Heart left ventricle (tissue), 16 donors: Measurements from ENCODE around the gene LPP. TPM values are rescaled to one million over a fixed set of nuclear protein-coding genes. Genes with fewer than 3 reads are reported as not detected.

Experiments
- ATAC-seq, 4 donors: fragments of 200-7000 bp; cut with Tn5 transposase; one replicate each; pipeline ENCODE4 v1.9.1; 2020 to 2022; ENCODE audit warnings: moderate library complexity in 4 of 4, mild to moderate bottlenecking in 3 of 4, moderate number of reproducible peaks in 1 of 4
- DNase-seq, 5 donors: peaks; one replicate each; pipeline ENCODE4 v3.0.0-alpha.2; 2020
- H3K27ac ChIP-seq, 12 donors: fragments of 200-600 bp; sonication (generic) in 4 of 12; one replicate each; pipeline versions ENCODE4 v1.5.0 to v1.8.0; 2016 to 2022; ENCODE audit warnings: mild to moderate bottlenecking in 2 of 12
- H3K27me3 ChIP-seq, 9 donors: fragments of 200-600 bp; sonication (generic) in 2 of 9; one replicate each; pipeline versions ENCODE4 v1.5.1 to v1.8.0; 2016 to 2022; ENCODE audit warnings: mild to moderate bottlenecking in 3 of 9
- H3K36me3 ChIP-seq, 9 donors: fragments of 200-600 bp; sonication (generic) in 2 of 9; one replicate each; pipeline versions ENCODE4 v1.5.0 to v1.8.0; 2018 to 2022; ENCODE audit warnings: mild to moderate bottlenecking in 2 of 9
- H3K4me1 ChIP-seq, 12 donors: fragments of 200-600 bp; sonication (generic) in 4 of 12; one replicate each; pipeline versions ENCODE4 v1.5.0 to v1.8.0; 2016 to 2022; ENCODE audit warnings: mild to moderate bottlenecking in 3 of 12
- H3K4me3 ChIP-seq, 12 donors: fragments of 200-600 bp; sonication (generic) in 4 of 12; one replicate each; pipeline versions ENCODE4 v1.5.0 to v1.8.0; 2017 to 2022; ENCODE audit warnings: mild to moderate bottlenecking in 9 of 12, moderate library complexity in 4 of 12
- H3K9me3 ChIP-seq, 12 donors: fragments of 200-600 bp; sonication (generic) in 4 of 12; one replicate each; pipeline versions ENCODE4 v1.5.0 to v1.8.0; 2016 to 2022; ENCODE audit warnings: mild to moderate bottlenecking in 1 of 12
- POLR2A ChIP-seq, 2 donors: fragments of 450-650 bp; IDR thresholded peaks; one replicate each; pipeline ENCODE4 v1.6.1; 2017; ENCODE audit warnings: antibody characterized with exemption in 2 of 2, mild to moderate bottlenecking in 2 of 2, moderate library complexity in 2 of 2
- WGBS, 4 donors: extraction: QIAGEN DNeasy Blood & Tissue Kit in 2 of 4; methylation state at CpG; one replicate each; pipeline versions ENCODE4 v1.1.5 to v1.1.7; 2013 to 2018; 5-methylcytosine and 5-hydroxymethylcytosine counted together
- intact Hi-C, 10 donors: fragments of 100-400 bp; cut with DNase I; formaldehyde crosslinking; loops; one replicate each; pipeline versions ENCODE4 v1.11.1 to v1.14.2; 2022
- polyA plus RNA-seq, 2 donors: library from polyadenylated mRNA; stranded (reverse); fragments of 200-250 nt; gene quantifications; one replicate each; pipeline ENCODE4 v1.2.3, GENCODE V29; 2013
- total RNA-seq, 9 donors: library from RNA; depleted of rRNA in 2 of 9; stranded (reverse); fragments of >200 nt in 2 of 9; fragmentation: NEBNext Ultra II Directional in 3 of 9; extraction: Animal tissue kit (Norgen Biotek cat#: 25700) in 3 of 9; gene quantifications; one replicate each; pipeline versions ENCODE4 v1.1.0 to v1.2.4, GENCODE V29; 2016 to 2023
- TF ChIP-seq, protein P1 (sequence below), 12 donors: fragments of 200-600 bp; sonication (generic) in 4 of 12; IDR thresholded peaks; one replicate each; pipeline versions ENCODE4 v1.5.0 to v1.8.0; 2018 to 2022; ENCODE audit warnings: antibody characterized with exemption in 12 of 12, mild to moderate bottlenecking in 5 of 12
- donor health status: ischemic (EF 13 %, LVEDD 7.1; RV severe dilation, severe dysfunction).
- donor health status: healthy with polysubstance abuse.
- donor health status: DM: no; HTN: yes; CAD: no.
- donor health status: DM: no; HTN: no; CAD: no.
- donor health status: ischemic (EF 25% LVEDD 6.9; RV normal size, moderate dysfunction).
- donor health status: ischemic (EF 25% LVEDD 5.7; RV mildly dilated, moderate dysfunction).
- donor health status: healthy.
- donor health status: DM: yes; HTN: yes; CAD: no.
- donor health status: ischemic (EF 35%, LVEDD 5.7; RV mildly dilated, moderate dysfunction).
- donor health status: nonischemic (EF 11% LVEDD 7.7; RV severe dilation, severe dysfunction).
- donor health status: DM: yes; HTN: yes; CAD: no.
- donor health status: PGD.
- donor health status: ischemic (EF 29% LVEDD 5.4; RV normal size, mild dysfunction).
- donor health status: nonischemic (EF 23%, LVEDD 6.1; RV moderate dilation, normal function).

LPP gene
- total and polyA plus RNA-seq, 11 donors, result 9.2 to 178 (median 100) TPM

- ATAC-seq (no peak), DNase-seq (no peak)
- Histone ChIP-seq H3K4me3 (no peak overlapping the region), H3K36me3 (no peaks in the 10 kb centered on the region), H3K9me3 (no peaks in the 10 kb centered on the region), H3K27ac (no peak overlapping the region), H3K4me1 (peaks cover 0 to 19% (median 12%) of the 10 kb centered on the region in 12 donors), H3K27me3 (no peaks in the 10 kb centered on the region)
- WGBS, 4 donors, result 92 to 96% (median 96%) methylated on average over 2 of the region's 2 CpGs
- TF ChIP-seq, protein P1, sequence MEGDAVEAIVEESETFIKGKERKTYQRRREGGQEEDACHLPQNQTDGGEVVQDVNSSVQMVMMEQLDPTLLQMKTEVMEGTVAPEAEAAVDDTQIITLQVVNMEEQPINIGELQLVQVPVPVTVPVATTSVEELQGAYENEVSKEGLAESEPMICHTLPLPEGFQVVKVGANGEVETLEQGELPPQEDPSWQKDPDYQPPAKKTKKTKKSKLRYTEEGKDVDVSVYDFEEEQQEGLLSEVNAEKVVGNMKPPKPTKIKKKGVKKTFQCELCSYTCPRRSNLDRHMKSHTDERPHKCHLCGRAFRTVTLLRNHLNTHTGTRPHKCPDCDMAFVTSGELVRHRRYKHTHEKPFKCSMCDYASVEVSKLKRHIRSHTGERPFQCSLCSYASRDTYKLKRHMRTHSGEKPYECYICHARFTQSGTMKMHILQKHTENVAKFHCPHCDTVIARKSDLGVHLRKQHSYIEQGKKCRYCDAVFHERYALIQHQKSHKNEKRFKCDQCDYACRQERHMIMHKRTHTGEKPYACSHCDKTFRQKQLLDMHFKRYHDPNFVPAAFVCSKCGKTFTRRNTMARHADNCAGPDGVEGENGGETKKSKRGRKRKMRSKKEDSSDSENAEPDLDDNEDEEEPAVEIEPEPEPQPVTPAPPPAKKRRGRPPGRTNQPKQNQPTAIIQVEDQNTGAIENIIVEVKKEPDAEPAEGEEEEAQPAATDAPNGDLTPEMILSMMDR (IDR thresholded peaks at IDR 0.05), result no peak
- no peak for TF ChIP-seq POLR2A (IDR thresholded peaks at IDR 0.05)
- intact Hi-C loops, result no loop called here
Measured at GRCh38 chr3:188518416-188518815, 364.5 kb downstream of the LPP start.

DNA sequence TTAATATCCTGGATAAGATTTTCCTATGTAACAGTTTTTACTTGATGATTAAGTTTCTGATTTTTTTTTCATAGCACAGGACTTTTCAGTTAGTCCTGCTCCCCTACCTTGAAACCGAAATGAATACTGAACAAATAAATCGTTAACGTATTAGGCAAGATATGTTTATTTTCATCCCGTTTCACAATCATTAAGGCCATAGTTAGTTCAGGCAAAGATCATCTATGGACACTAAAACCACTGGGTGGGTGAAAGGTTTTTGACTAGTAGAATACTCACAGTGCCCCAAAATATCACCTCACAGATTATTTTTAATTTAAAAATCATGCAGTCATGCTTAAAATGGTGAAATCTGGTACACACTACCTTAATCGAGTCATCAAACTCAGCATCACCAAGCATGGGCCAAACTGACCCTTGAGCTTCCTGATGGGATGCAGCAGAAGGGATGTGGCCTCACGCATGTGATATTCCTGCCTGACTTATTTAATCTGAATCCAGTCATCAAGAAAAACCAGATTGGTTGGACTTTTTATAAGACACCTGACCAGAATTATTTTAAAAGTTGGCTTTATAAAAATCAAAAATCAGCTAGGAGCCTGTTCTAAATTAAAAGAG, 365.0 kb downstream of the LPP start:
- WGBS, 4 donors, result 96 to 97% (median 96%) methylated on average over 6 of the region's 6 CpGs

GRCh38 chr3:188520466-188520865, 366.5 kb downstream of the LPP start:
- ATAC-seq, result no peak
- DNase-seq, result no peak
- H3K27ac ChIP-seq, result no peak overlapping the region
- no peak for TF ChIP-seq POLR2A (IDR thresholded peaks at IDR 0.05)
- TF ChIP-seq, protein P1 (IDR thresholded peaks at IDR 0.05), result no peak
- no peak overlapping the region for H3K4me3 ChIP-seq
- peaks cover 0 to 19% (median 12%) of the 10 kb centered on the region in 12 donors for H3K4me1 ChIP-seq
- H3K9me3 ChIP-seq, result no peaks in the 10 kb centered on the region
- no peaks in the 10 kb centered on the region for H3K27me3 ChIP-seq
- intact Hi-C loops, result no loop called here
- peaks cover 0 to 16% (median 6%) of the 10 kb centered on the region in 9 donors for H3K36me3 ChIP-seq
- 43 to 49% (median 44%) methylated on average over 4 of the region's 4 CpGs for WGBS, 4 donors

More for the DNA sequence above, 365.0 kb downstream of the LPP start:
- Histone ChIP-seq H3K27me3 (no peaks in the 10 kb centered on the region), H3K36me3 (peaks cover 0 to 1% (median 0%) of the 10 kb centered on the region in 9 donors), H3K4me3 (no peak overlapping the region), H3K9me3 (no peaks in the 10 kb centered on the region), H3K4me1 (peaks cover 0 to 19% (median 12%) of the 10 kb centered on the region in 12 donors), H3K27ac (no peak overlapping the region)
- DNase-seq, result no peak
- ATAC-seq, result no peak
- intact Hi-C loops, result no loop called here
- TF ChIP-seq, protein P1 (IDR thresholded peaks at IDR 0.05), result no peak
- no peak for TF ChIP-seq POLR2A (IDR thresholded peaks at IDR 0.05)

DNA sequence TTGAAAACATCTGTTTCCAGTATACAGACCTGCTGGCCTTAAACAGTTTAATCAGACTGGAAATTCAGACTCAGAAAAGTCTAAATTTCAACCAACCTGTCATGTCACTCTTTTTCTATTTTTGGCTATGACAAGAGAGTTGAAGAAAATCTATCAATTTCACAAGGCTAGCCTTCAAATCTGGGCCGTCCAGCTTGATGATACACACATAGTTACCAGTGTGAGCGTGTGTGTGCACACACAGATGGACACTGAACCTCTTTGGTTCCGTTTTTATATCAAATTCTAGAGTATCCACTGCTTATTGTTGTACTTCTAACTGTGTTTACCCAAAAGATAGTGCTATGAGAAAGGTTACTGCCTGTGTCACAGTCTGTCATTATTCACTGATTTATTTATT, 368.2 kb downstream of the LPP start:
- Histone ChIP-seq H3K27me3 (no peaks in the 10 kb centered on the region), H3K27ac (no peak overlapping the region), H3K4me3 (no peak overlapping the region), H3K4me1 (peaks cover 0 to 19% (median 12%) of the 10 kb centered on the region in 12 donors), H3K9me3 (no peaks in the 10 kb centered on the region), H3K36me3 (peaks cover 0 to 31% (median 10%) of the 10 kb centered on the region in 9 donors)
- no peak for ATAC-seq
- TF ChIP-seq, protein P1 (IDR thresholded peaks at IDR 0.05), result no peak
- TF ChIP-seq POLR2A (IDR thresholded peaks at IDR 0.05), result no peak
- DNase-seq, result no peak
- 83 to 90% (median 88%) methylated on average over 3 of the region's 3 CpGs for WGBS, 4 donors
- intact Hi-C loops, result no loop called here
